ENCODE data around the gene AP5B1. TPM values are rescaled to one million over a fixed set of nuclear protein-coding genes. Genes with fewer than 3 reads are reported as not detected.
"Not testable (repeated sequence)": the region's sequence is repeated elsewhere in the genome, so short reads cannot be mapped to it uniquely, and the experiment has no call there.

AP5B1 gene
- total RNA-seq, 1 donor from 2014 or later, result 3.6 TPM

DNA sequence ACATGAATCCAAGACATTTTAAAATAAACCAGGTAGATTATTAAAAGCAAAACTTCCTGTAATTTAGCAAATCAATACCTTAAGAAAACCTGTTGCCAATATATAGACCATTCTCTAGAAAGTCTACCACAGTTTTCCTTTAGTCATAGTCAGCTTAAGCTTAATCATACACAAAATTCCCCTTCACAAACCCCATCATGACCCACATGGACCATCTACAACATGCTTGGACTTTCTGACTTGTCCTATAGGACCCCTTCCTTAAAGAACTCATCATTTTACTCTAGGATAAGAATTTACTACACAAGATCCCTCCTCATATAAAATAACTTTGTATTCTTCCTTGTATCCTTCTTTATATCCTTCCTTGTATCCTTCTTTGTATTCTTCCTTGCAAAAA lies 44.0 kb downstream of the AP5B1 start:
- Histone ChIP-seq H3K4me1 (no peaks in the 10 kb centered on the region), H3K9ac (no peak overlapping the region), H3K4me3 (no peak overlapping the region), H3K4me2 (no peak overlapping the region), H3K9me3 (ENCODE audit: low read depth) (peaks cover 9% of the 10 kb centered on the region), H3K27me3 (peaks cover 12% of the 10 kb centered on the region), H3K36me3 (no peaks in the 10 kb centered on the region), H3K27ac (no peak overlapping the region), H3F3A (ENCODE audit: low read depth) (no peaks in the 10 kb centered on the region), H3K79me2 (ENCODE audit: low read depth) (no peaks in the 10 kb centered on the region), H2AFZ (replicated peaks) (no peak overlapping the region), H4K20me1 (ENCODE audit: low read depth) (no peaks in the 10 kb centered on the region)
- Mint-ChIP-seq H3K36me3 (no peaks in the 10 kb centered on the region), H3K27me3 (ENCODE audit: insufficient read depth, low read depth) (peaks cover 8% of the 10 kb centered on the region), H3K27ac (no peak overlapping the region), H3K4me1 (no peaks in the 10 kb centered on the region), H3K9me3 (peaks cover 24% of the 10 kb centered on the region), H3K4me3 (no peak overlapping the region)
- no peak for TF ChIP-seq EZH2 (IDR thresholded peaks at IDR 0.05)
- no peak for TF ChIP-seq EZH2phosphoT487 (IDR thresholded peaks at IDR 0.05)
- no peak for TF ChIP-seq CTCF (IDR thresholded peaks at IDR 0.05)
- DNase-seq (ENCODE audit: low spot score), result no peak

DNA sequence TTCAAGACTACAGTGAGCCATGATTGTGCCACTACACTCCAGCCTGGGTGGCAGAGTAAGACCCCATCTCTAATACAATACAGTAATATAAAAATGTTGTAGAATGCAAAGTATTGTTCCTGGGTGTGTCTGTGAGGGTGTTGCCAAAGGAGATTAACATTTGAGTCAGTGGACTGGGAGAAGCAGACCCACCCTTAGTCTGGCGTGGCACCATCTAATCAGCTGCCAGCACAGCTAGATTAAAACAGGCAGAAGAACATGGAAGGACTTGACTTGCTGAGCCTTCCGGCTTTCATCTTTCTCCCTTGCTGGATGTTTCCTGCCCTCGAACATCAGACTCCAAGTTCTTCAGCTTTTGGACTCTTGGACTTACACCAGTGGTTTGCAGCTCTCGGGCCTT lies 45.7 kb downstream of the AP5B1 start:
- H3F3A ChIP-seq (ENCODE audit: low read depth); DNase-seq (ENCODE audit: low spot score); H3K27me3 Mint-ChIP-seq (ENCODE audit: insufficient read depth, low read depth); H3K36me3 Mint-ChIP-seq; H3K4me2 ChIP-seq; H3K9me3 ChIP-seq (ENCODE audit: low read depth); H3K36me3 ChIP-seq; H3K27ac ChIP-seq; H2AFZ ChIP-seq (replicated peaks); H3K9ac ChIP-seq; H3K79me2 ChIP-seq (ENCODE audit: low read depth); H3K4me3 Mint-ChIP-seq; H3K4me3 ChIP-seq; H3K4me1 ChIP-seq; H4K20me1 ChIP-seq (ENCODE audit: low read depth); H3K4me1 Mint-ChIP-seq; H3K27ac Mint-ChIP-seq: not testable (repeated sequence)
- peaks cover 25% of the 10 kb centered on the region for H3K9me3 Mint-ChIP-seq
- peaks cover 23% of the 10 kb centered on the region for H3K27me3 ChIP-seq

- no peak overlapping the region for H3K27ac ChIP-seq
- H3K4me1 ChIP-seq, result no peaks in the 10 kb centered on the region
- no peaks in the 10 kb centered on the region for H3K9me3 ChIP-seq (ENCODE audit: low read depth)
- no peak overlapping the region for H3K27ac Mint-ChIP-seq
- no peak overlapping the region for H3K4me2 ChIP-seq
- peaks cover 8% of the 10 kb centered on the region for H3K9me3 Mint-ChIP-seq
- H3K9ac ChIP-seq, result no peak overlapping the region
- peaks cover 6% of the 10 kb centered on the region for H3K27me3 Mint-ChIP-seq (ENCODE audit: insufficient read depth, low read depth)
- no peak overlapping the region for H3K4me3 Mint-ChIP-seq
- no peaks in the 10 kb centered on the region for H3K36me3 Mint-ChIP-seq
- H3K4me3 ChIP-seq, result no peak overlapping the region
- TF ChIP-seq CTCF (IDR thresholded peaks at IDR 0.05) (no peak), EZH2 (IDR thresholded peaks at IDR 0.05) (no peak), EZH2phosphoT487 (IDR thresholded peaks at IDR 0.05) (no peak)
- H3K36me3 ChIP-seq, result no peaks in the 10 kb centered on the region
- peaks cover 29% of the 10 kb centered on the region for H3K27me3 ChIP-seq
- no peaks in the 10 kb centered on the region for H3K4me1 Mint-ChIP-seq
- no peak for DNase-seq (ENCODE audit: low spot score)
- no peaks in the 10 kb centered on the region for H3F3A ChIP-seq (ENCODE audit: low read depth)
- H2AFZ ChIP-seq (replicated peaks), result no peak overlapping the region
- no peaks in the 10 kb centered on the region for H3K79me2 ChIP-seq (ENCODE audit: low read depth)
- H4K20me1 ChIP-seq (ENCODE audit: low read depth), result no peaks in the 10 kb centered on the region
Measured at GRCh38 chr11:65730461-65730860, 50.3 kb downstream of the AP5B1 start.

GRCh38 chr11:65727865-65728264 lies 52.9 kb downstream of the AP5B1 start:
- Mint-ChIP-seq H3K36me3 (no peaks in the 10 kb centered on the region), H3K27me3 (ENCODE audit: insufficient read depth, low read depth) (peaks cover 10% of the 10 kb centered on the region), H3K9me3 (peaks cover 4% of the 10 kb centered on the region), H3K4me3 (no peak overlapping the region), H3K4me1 (no peaks in the 10 kb centered on the region), H3K27ac (no peak overlapping the region)
- no peaks in the 10 kb centered on the region for H3F3A ChIP-seq (ENCODE audit: low read depth)
- no peaks in the 10 kb centered on the region for H3K4me1 ChIP-seq
- H3K9ac ChIP-seq, result no peak overlapping the region
- H3K4me2 ChIP-seq, result no peak overlapping the region
- no peaks in the 10 kb centered on the region for H3K9me3 ChIP-seq (ENCODE audit: low read depth)
- no peak for TF ChIP-seq EZH2phosphoT487 (IDR thresholded peaks at IDR 0.05)
- no peak for TF ChIP-seq EZH2 (IDR thresholded peaks at IDR 0.05)
- TF ChIP-seq CTCF (IDR thresholded peaks at IDR 0.05), result no peak
- no peak for DNase-seq (ENCODE audit: low spot score)
- H3K4me3 ChIP-seq, result no peak overlapping the region
- H2AFZ ChIP-seq (replicated peaks), result no peak overlapping the region
- no peaks in the 10 kb centered on the region for H3K36me3 ChIP-seq
- peaks cover 39% of the 10 kb centered on the region for H3K27me3 ChIP-seq
- no peaks in the 10 kb centered on the region for H4K20me1 ChIP-seq (ENCODE audit: low read depth)
- no peak overlapping the region for H3K27ac ChIP-seq
- H3K79me2 ChIP-seq (ENCODE audit: low read depth), result no peaks in the 10 kb centered on the region
